HAP-1 (cell line): ENCODE data around the gene USP49.
A peak's percentile ranks its signal among the peaks of the same experiment; 100 is the strongest.
"Not testable (repeated sequence)": the region's sequence is repeated elsewhere in the genome, so short reads cannot be mapped to it uniquely, and the experiment has no call there.

ENCODE experiments used
- DNase-seq, 2 experiments: peaks; one replicate each; pipeline ENCODE4 v3.0.0-alpha.2; 2016 to 2020; ENCODE audit warnings: low spot score in 2 of 2
- H3K27me3 ChIP-seq: fragments of 250-450 bp; sonication (Bioruptor Pico); 2 replicates; pipeline ENCODE4 v1.5.1; 2020; ENCODE audit warnings: low read depth, mild to moderate bottlenecking, moderate library complexity
- H3K36me3 ChIP-seq: fragments of 250-450 bp; sonication (Bioruptor Pico); replicated peaks from 2 replicates; pipeline ENCODE4 v1.5.1; 2020; ENCODE audit warnings: mild to moderate bottlenecking
- H3K4me1 ChIP-seq: fragments of 250-450 bp; sonication (Bioruptor Pico); 2 replicates; pipeline ENCODE4 v1.5.1; 2020; ENCODE audit warnings: mild to moderate bottlenecking
- H3K4me3 ChIP-seq: fragments of 250-450 bp; sonication (Bioruptor Pico); 2 replicates; pipeline ENCODE4 v1.5.1; 2020; ENCODE audit warnings: mild to moderate bottlenecking, moderate library complexity
- H3K9me3 ChIP-seq: fragments of 250-450 bp; sonication (Bioruptor Pico); 2 replicates; pipeline ENCODE4 v1.5.1; 2020; ENCODE audit warnings: mild to moderate bottlenecking, moderate library complexity
- in situ Hi-C: fragments of 300-500 bp; cut with MboI; formaldehyde crosslinking; loops from 3 replicates; pipeline ENCODE4 v1.14.3; 2020; ENCODE audit warnings: low sequenced_read_pairs, inconsistent platforms, mixed read lengths

Gene USP49

DNA sequence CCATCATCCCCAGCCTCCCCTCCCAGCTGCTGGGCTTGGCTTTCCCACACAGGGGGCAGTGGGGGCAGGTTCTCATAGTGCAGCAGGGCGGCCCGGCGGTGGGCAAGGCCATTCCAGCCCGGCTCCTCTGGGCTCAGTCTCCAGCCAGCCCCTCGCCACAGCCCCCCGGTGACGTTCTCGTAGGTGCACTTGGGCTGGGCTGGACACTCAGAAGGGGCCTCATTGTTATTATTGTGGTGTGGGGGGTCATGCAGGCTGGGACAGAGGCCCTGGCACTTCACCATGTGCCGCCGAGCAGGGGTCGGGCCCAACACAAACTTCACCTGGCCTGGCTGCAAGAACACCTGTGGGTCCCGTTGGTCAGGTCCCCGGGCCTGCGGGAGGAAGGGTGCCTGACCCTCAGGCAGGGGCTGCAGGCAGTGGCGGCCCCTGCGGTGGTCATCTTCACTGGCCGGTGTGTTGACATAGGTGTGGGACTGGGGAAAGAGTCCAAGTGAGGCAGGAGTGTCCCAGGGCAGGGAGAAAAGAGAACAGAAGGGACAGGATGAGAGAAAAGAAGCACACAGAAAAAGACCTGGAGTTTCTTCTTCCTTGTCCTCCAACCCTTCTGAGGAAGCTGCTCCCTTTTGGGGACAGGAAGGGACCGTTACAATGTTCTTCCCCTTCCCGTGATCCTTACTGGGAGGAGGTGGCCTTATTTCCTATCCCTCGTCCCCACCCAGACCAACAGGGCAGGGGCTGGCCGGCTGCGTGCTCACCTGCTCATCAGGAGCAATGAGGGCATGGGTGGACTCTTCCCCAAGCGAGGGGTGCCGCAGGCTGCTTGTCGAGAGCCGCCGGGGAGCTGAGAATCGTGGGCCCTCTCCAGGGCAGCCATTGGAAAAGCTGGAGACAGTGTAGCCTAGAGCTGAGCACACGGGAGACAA is 123.9 kb downstream of the USP49 start:
- no peak overlapping the region for H3K4me3 ChIP-seq
- peaks cover 31% of the 10 kb centered on the region for H3K36me3 ChIP-seq
- no peak for DNase-seq
- no peaks in the 10 kb centered on the region for H3K9me3 ChIP-seq
- in situ Hi-C loops = no loop called here
- no peaks in the 10 kb centered on the region for H3K27me3 ChIP-seq
- H3K4me1 ChIP-seq = no peaks in the 10 kb centered on the region

GRCh38 chr6:41770381-41771057 is 124.7 kb downstream of the USP49 start:
- in situ Hi-C loops = no loop called here

DNA sequence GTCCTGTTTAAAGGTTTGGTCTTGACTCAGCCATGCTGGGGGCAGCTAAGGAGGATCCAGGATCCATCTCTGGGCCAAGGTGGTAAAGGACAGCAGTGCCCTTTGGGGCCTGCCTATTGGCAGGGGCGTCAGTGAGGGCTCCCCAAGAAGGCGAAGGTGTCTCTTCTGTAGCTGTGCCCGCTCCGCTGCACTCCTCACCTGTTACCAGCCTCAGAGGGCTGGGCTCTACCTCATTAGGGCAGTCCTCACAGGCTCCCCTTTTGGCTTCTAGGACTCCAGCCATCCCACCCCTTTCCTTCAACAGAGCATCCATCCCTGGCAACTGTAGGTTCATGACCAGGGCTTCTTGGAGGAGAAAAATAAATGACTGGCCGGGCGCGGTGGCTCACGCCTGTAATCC is 125.8 kb downstream of the USP49 start:
- no peaks in the 10 kb centered on the region for H3K4me1 ChIP-seq
- no peaks in the 10 kb centered on the region for H3K9me3 ChIP-seq
- DNase-seq = no peak
- in situ Hi-C loops = no loop called here
- H3K36me3 ChIP-seq = peaks cover 14% of the 10 kb centered on the region
- H3K27me3 ChIP-seq = no peaks in the 10 kb centered on the region
- no peak overlapping the region for H3K4me3 ChIP-seq

More at GRCh38 chr6:41770381-41771057, 124.7 kb downstream of the USP49 start:
- Histone ChIP-seq H3K27me3 (no peaks in the 10 kb centered on the region), H3K36me3 (peaks cover 26% of the 10 kb centered on the region), H3K9me3 (no peaks in the 10 kb centered on the region), H3K4me1 (no peaks in the 10 kb centered on the region), H3K4me3 (no peak overlapping the region)
- DNase-seq = no peak

GRCh38 chr6:41768545-41769308 is 126.4 kb downstream of the USP49 start:
- in situ Hi-C loops = no loop called here
- H3K27me3 ChIP-seq = no peaks in the 10 kb centered on the region
- DNase-seq = no peak

DNA sequence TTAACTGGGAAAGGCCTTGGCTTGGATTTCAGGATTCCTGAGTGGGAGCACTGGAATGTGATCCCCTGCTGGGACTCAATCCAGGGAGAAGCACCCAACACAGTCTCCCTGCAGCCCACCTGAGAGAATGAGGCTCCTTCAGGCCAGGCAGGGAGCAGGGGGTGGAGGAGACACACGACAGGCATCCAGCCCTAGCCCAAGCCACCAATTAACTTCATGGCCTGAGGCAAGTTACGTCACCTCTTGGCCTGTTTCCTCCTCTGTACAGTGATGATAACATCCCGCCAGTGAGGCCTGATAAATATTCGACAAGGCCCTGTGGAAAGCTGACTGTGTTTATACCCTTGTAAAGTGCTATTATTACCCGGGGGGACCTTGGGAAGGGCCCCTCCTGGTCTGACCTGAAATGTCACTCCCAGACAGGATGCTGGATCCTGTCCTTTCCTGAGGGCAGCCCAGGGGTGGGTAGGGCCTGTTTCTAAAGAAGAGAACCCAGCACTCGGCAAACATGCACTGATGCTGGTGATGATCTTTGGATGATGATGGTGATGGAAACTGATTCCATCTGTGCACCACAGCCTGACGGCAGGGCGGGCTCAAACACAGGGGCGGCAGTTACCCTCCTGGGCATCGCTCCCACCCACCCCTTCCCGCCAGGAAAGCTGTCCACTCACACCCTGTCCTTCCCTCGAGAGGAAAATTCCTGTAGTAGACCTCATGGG is 127.9 kb downstream of the USP49 start:
- no peak overlapping the region for H3K4me3 ChIP-seq
- DNase-seq = peak; percentile 22 to 66
- peaks cover 11% of the 10 kb centered on the region for H3K36me3 ChIP-seq
- no peaks in the 10 kb centered on the region for H3K4me1 ChIP-seq
- in situ Hi-C loops = no loop called here
- no peaks in the 10 kb centered on the region for H3K9me3 ChIP-seq
- H3K27me3 ChIP-seq = no peaks in the 10 kb centered on the region

More at GRCh38 chr6:41768545-41769308, 126.4 kb downstream of the USP49 start:
- Histone ChIP-seq H3K4me1 (no peaks in the 10 kb centered on the region), H3K9me3 (no peaks in the 10 kb centered on the region), H3K4me3 (no peak overlapping the region), H3K36me3 (peaks cover 14% of the 10 kb centered on the region)

GRCh38 chr6:41766043-41766664 is 129.0 kb downstream of the USP49 start:
- H3K36me3 ChIP-seq, H3K27me3 ChIP-seq, H3K9me3 ChIP-seq, in situ Hi-C loops, H3K4me3 ChIP-seq, H3K4me1 ChIP-seq, DNase-seq: not testable (repeated sequence)

DNA sequence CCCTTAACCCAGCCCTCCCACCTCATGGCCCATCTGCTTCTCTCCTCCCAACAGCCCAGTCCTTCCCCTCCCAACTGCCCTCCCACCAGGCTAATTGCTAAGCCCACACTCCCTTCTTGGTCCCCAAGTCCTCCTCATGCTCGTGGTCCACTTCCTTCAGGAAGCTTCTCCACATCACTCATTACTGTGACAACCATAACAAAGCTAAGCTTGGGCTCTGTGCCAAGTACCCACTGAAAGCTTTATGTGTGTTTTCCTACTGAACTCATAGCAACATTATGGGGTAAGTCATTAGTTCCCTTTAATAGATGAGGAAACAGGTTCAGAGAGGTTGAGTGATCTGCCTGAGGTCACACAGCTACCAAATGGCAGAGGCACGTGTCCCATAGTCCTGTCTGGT is 131.7 kb downstream of the USP49 start:
- H3K36me3 ChIP-seq = no peaks in the 10 kb centered on the region
- no peaks in the 10 kb centered on the region for H3K4me1 ChIP-seq
- DNase-seq = no peak
- in situ Hi-C loops = no loop called here
- H3K9me3 ChIP-seq = no peaks in the 10 kb centered on the region
- no peaks in the 10 kb centered on the region for H3K27me3 ChIP-seq
- H3K4me3 ChIP-seq = no peak overlapping the region

DNA sequence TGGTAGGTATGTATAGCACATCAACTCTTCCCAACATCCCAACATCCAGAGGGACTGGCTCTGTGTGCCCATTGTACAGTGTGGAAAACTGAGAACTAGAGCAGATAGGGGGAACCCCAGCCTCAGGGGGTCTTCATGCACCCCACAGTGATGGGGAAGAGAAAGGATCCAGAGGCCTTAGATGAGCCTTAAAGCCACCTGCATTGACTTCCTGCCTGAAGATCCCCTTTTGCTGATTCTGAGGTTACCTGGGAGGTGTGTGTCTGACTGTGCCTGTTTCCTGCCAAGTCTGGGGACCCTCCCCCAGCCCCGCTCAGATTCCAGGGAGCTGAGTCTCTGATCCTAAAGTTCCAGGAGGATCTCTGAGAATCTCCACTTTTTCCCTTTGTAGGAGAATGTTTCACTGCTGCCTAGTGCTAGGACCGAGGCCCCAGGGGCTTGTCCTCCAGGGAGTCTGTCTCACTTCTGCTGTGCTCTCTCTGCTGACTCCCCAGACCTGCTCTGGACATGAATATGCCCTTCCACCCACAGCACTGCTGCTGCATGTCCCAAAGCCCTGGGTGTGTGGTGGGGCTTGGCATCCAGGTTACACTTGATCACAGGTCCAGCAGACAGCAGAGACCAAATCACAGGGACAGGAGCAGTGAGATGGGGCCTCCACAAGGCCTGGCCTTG is 135.1 kb downstream of the USP49 start:
- H3K9me3 ChIP-seq = no peaks in the 10 kb centered on the region
- no peaks in the 10 kb centered on the region for H3K27me3 ChIP-seq
- in situ Hi-C loops = no loop called here
- no peaks in the 10 kb centered on the region for H3K36me3 ChIP-seq
- no peak for DNase-seq
- no peak overlapping the region for H3K4me3 ChIP-seq
- H3K4me1 ChIP-seq = no peaks in the 10 kb centered on the region

- Histone ChIP-seq H3K27me3 (peaks cover 3% of the 10 kb centered on the region), H3K4me1 (no peaks in the 10 kb centered on the region), H3K4me3 (no peak overlapping the region), H3K9me3 (no peaks in the 10 kb centered on the region), H3K36me3 (no peaks in the 10 kb centered on the region)
- no peak for DNase-seq
- in situ Hi-C loops = no loop called here
Measured at GRCh38 chr6:41759106-41759904, 135.9 kb downstream of the USP49 start.

DNA sequence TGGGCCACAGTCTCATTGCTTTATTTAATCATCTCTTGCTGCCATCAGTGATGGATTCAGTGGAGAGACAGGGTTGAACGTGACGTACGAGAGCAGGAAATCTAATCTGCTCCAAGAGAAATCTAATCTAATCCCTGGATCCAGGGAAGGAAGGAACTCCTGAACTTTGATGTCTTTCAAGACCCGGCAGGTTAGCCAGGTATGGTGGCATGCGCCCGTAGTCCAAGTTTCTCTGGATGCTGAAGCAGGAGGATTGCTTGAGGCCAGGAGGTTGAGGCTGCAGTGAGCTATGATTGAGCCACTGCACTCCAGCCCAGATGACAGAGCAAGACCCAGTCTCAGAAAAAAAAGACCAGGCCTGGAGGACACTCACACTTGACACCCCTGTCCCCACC is 136.5 kb downstream of the USP49 start:
- Histone ChIP-seq H3K27me3 (peaks cover 7% of the 10 kb centered on the region), H3K4me3 (no peak overlapping the region), H3K4me1 (no peaks in the 10 kb centered on the region), H3K9me3 (no peaks in the 10 kb centered on the region), H3K36me3 (no peaks in the 10 kb centered on the region)
- DNase-seq = no peak
- in situ Hi-C loops = no loop called here

GRCh38 chr6:41757931-41758640 is 137.1 kb downstream of the USP49 start:
- Histone ChIP-seq H3K27me3 (peaks cover 13% of the 10 kb centered on the region), H3K4me1 (no peaks in the 10 kb centered on the region), H3K4me3 (no peak overlapping the region), H3K9me3 (no peaks in the 10 kb centered on the region), H3K36me3 (no peaks in the 10 kb centered on the region)
- in situ Hi-C loops = no loop called here
- DNase-seq = no peak
